Vagina (tissue), 2 donors: Measurements from ENCODE around the gene SLC35F1. TPM values are rescaled to one million over a fixed set of nuclear protein-coding genes. Genes with fewer than 3 reads are reported as not detected.

ENCODE experiments used
- DNase-seq, 2 donors: peaks; one replicate each; pipeline ENCODE4 v3.0.0-alpha.2; 2017; ENCODE audit errors: extremely low spot score in 2 of 2
- H3K27ac ChIP-seq: fragments of 200-600 bp; sonication (generic); one replicate; pipeline ENCODE4 v1.5.1; 2019
- H3K27me3 ChIP-seq: fragments of 200-600 bp; sonication (generic); one replicate; pipeline ENCODE4 v1.5.1; 2019
- H3K36me3 ChIP-seq, 2 donors: fragments of 200-600 bp; sonication (generic); one replicate each; pipeline ENCODE4 v1.5.1; 2017 to 2019
- H3K4me1 ChIP-seq: fragments of 200-600 bp; sonication (generic); one replicate; pipeline ENCODE4 v1.5.1; 2019
- H3K4me3 ChIP-seq, 2 donors: fragments of 200-600 bp; sonication (generic); 1 replicate in 1 of 2; 2 replicates in 1 of 2; pipeline ENCODE4 v1.5.1; 2016 to 2019
- H3K9me3 ChIP-seq: fragments of 200-600 bp; sonication (generic); one replicate; pipeline ENCODE4 v1.5.1; 2019
- CTCF ChIP-seq, 3 experiments: fragments of 450-650 bp in 2 of 3; fragments of 200-600 bp in 1 of 3; sonication (generic) in 1 of 3; IDR thresholded peaks; one replicate each; pipeline ENCODE4 v1.5.1; 2017 to 2019; ENCODE audit warnings: antibody characterized with exemption in 3 of 3, mild to moderate bottlenecking in 2 of 3, moderate library complexity in 2 of 3
- POLR2A ChIP-seq, 2 donors: fragments of 450-650 bp; IDR thresholded peaks; one replicate each; pipeline ENCODE4 v1.6.1; 2017; ENCODE audit warnings: antibody characterized with exemption in 2 of 2, mild to moderate bottlenecking in 2 of 2, moderate library complexity in 2 of 2
- POLR2AphosphoS5 ChIP-seq, 2 donors: sonication (generic); formaldehyde crosslinking; IDR thresholded peaks; one replicate each; pipeline ENCODE4 v1.9.0; 2017; ENCODE audit warnings: antibody characterized with exemption in 2 of 2, mild to moderate bottlenecking in 2 of 2, low read depth in 1 of 2; ENCODE audit not compliant: insufficient read depth in 1 of 2
- intact Hi-C: fragments of 100-400 bp; cut with DNase I; formaldehyde crosslinking; loops from one replicate; pipeline ENCODE4 v1.15.1; 2023
- total RNA-seq: library from RNA; depleted of rRNA; stranded (reverse); fragments of >200 nt; gene quantifications from one replicate; pipeline ENCODE4 v1.2.3, GENCODE V29; 2016

Gene SLC35F1
- total RNA-seq, 1 donor from 2014 or later: 2.7 TPM

- H3K4me1 ChIP-seq: no peaks in the 10 kb centered on the region
- intact Hi-C loops: no loop called here
- H3K36me3 ChIP-seq: no peaks in the 10 kb centered on the region
- H3K27me3 ChIP-seq: no peaks in the 10 kb centered on the region
- no peaks in the 10 kb centered on the region for H3K9me3 ChIP-seq
- no peak for DNase-seq
- no peak overlapping the region for H3K4me3 ChIP-seq
- H3K27ac ChIP-seq: no peak overlapping the region
- TF ChIP-seq POLR2A (IDR thresholded peaks at IDR 0.05): no peak
- TF ChIP-seq CTCF (IDR thresholded peaks at IDR 0.05): no peak
- no peak for TF ChIP-seq POLR2AphosphoS5 (IDR thresholded peaks at IDR 0.05; ENCODE audit: insufficient read depth in 1 of 2, low read depth in 1 of 2)
Observed at GRCh38 chr6:118249680-118250079, 342.6 kb downstream of the SLC35F1 start.

GRCh38 chr6:118252474-118252873, 345.4 kb downstream of the SLC35F1 start:
- no peaks in the 10 kb centered on the region for H3K36me3 ChIP-seq
- no peaks in the 10 kb centered on the region for H3K27me3 ChIP-seq
- no peak for DNase-seq
- H3K27ac ChIP-seq: no peak overlapping the region
- TF ChIP-seq POLR2AphosphoS5 (IDR thresholded peaks at IDR 0.05; ENCODE audit: insufficient read depth in 1 of 2, low read depth in 1 of 2) (no peak), CTCF (IDR thresholded peaks at IDR 0.05) (no peak), POLR2A (IDR thresholded peaks at IDR 0.05) (no peak)
- no peaks in the 10 kb centered on the region for H3K9me3 ChIP-seq
- H3K4me1 ChIP-seq: no peaks in the 10 kb centered on the region
- intact Hi-C loops: no loop called here
- no peak overlapping the region for H3K4me3 ChIP-seq

DNA sequence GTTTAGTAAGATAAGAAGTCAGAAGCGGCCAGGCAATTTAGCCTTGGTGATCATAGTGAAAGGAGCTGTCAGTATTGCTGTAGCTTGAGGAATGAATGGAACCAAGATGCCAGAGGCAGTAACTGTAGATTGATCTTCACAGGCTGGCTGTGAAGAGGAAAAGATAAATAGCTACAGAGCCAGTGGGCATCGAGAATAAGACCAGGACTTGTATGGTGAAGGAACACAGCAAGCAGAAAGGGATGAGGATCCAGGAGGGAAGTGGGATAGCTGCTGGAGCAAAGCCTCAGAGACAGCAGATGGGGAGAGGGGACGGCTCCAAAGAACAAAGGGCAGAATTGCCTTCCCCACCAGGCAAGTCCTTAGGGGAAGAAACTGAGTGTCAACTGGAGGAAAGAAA, 346.7 kb downstream of the SLC35F1 start:
- no peak for TF ChIP-seq CTCF (IDR thresholded peaks at IDR 0.05)
- no peak for TF ChIP-seq POLR2AphosphoS5 (IDR thresholded peaks at IDR 0.05; ENCODE audit: insufficient read depth in 1 of 2, low read depth in 1 of 2)
- no peak for TF ChIP-seq POLR2A (IDR thresholded peaks at IDR 0.05)
- intact Hi-C loops: no loop called here
- Histone ChIP-seq H3K27me3 (no peaks in the 10 kb centered on the region), H3K27ac (no peak overlapping the region), H3K4me3 (no peak overlapping the region), H3K36me3 (no peaks in the 10 kb centered on the region), H3K4me1 (no peaks in the 10 kb centered on the region), H3K9me3 (no peaks in the 10 kb centered on the region)
- no peak for DNase-seq

- Histone ChIP-seq H3K9me3 (no peaks in the 10 kb centered on the region), H3K27me3 (no peaks in the 10 kb centered on the region), H3K4me1 (no peaks in the 10 kb centered on the region), H3K36me3 (no peaks in the 10 kb centered on the region), H3K27ac (no peak overlapping the region), H3K4me3 (no peak overlapping the region)
- intact Hi-C loops: loop anchor here (10.0 kb wide), 1 partner anchor 286 kb away; no protein-coding TSS in a partner anchor
- DNase-seq: no peak
- TF ChIP-seq POLR2AphosphoS5 (IDR thresholded peaks at IDR 0.05; ENCODE audit: insufficient read depth in 1 of 2, low read depth in 1 of 2) (no peak), CTCF (IDR thresholded peaks at IDR 0.05) (no peak), POLR2A (IDR thresholded peaks at IDR 0.05) (no peak)
Observed at GRCh38 chr6:118260833-118261232, 353.8 kb downstream of the SLC35F1 start.

GRCh38 chr6:118263921-118264486, 356.9 kb downstream of the SLC35F1 start:
- intact Hi-C loops: loop anchor here (10.0 kb wide), 1 partner anchor 289 kb away; no protein-coding TSS in a partner anchor
- Histone ChIP-seq H3K4me1 (no peaks in the 10 kb centered on the region), H3K27ac (no peak overlapping the region), H3K9me3 (no peaks in the 10 kb centered on the region), H3K36me3 (no peaks in the 10 kb centered on the region), H3K4me3 (no peak overlapping the region), H3K27me3 (no peaks in the 10 kb centered on the region)
- DNase-seq: no peak
- TF ChIP-seq POLR2A (IDR thresholded peaks at IDR 0.05): no peak
- TF ChIP-seq POLR2AphosphoS5 (IDR thresholded peaks at IDR 0.05; ENCODE audit: insufficient read depth in 1 of 2, low read depth in 1 of 2): no peak
- no peak for TF ChIP-seq CTCF (IDR thresholded peaks at IDR 0.05)
